ENCODE results near the gene UQCC2. TPM values are rescaled to one million over a fixed set of nuclear protein-coding genes. Genes with fewer than 3 reads are reported as not detected.

UQCC2 gene
- total and polyA plus RNA-seq, 2 of the 4 experiments (the other 2 are of a cell fraction) = 13.8 to 34.5 TPM

DNA sequence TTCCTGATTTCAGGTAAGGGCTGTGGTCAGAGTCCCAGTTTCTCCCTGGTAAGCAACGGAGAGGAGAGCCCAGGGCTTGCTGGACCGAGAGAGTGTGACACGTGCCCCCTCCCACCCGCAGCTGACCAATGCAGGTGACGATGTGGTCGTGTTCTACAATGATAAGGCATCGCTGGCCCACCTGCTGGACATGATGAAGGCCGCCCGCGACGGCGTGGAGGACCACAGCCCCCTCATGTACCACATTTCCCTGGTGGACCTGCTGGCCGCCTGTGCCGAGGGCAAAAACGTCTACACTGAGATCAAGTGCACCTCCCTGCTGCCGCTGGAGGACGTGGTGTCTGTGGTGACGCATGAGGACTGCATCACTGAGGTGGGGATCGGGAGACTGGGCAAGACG, 31.7 kb downstream of the UQCC2 start:
- H3K27me3 ChIP-seq (ENCODE audit: control insufficient read depth, insufficient read depth, low read length) = no peaks in the 10 kb centered on the region
- no peak overlapping the region for H2BK20ac ChIP-seq (ENCODE audit: low read depth, low read length)
- no peak overlapping the region for H4K5ac ChIP-seq (ENCODE audit: low read depth, low read length)
- H2BK120ac ChIP-seq (ENCODE audit: low read depth, low read length) = no peak overlapping the region
- no peak overlapping the region for H4K8ac ChIP-seq (ENCODE audit: low read depth in 2 of 2, low read length in 2 of 2)
- intact Hi-C loops (cut with micrococcal nuclease) = loop anchor here (10.0 kb wide), 1 partner anchor 225 kb away; the partner anchor contains the start of gene ZBTB9
- H3K4me3 ChIP-seq (ENCODE audit: insufficient read depth, low read depth, low read length) = no peak overlapping the region
- dilution Hi-C loops (cut with HindIII; ENCODE audit: low sequenced_read_pairs, unreplicated experiment) = no loop called here
- H4K20me1 ChIP-seq (ENCODE audit: insufficient read depth, low read length) = no peaks in the 10 kb centered on the region
- no peak overlapping the region for H3K4ac ChIP-seq (ENCODE audit: low read depth, low read length)
- H3K56ac ChIP-seq (ENCODE audit: extremely low read depth, insufficient read depth, low read length) = no peak overlapping the region
- H3K27ac ChIP-seq (ENCODE audit: insufficient read depth, low read length) = no peak overlapping the region
- no peaks in the 10 kb centered on the region for H3K79me1 ChIP-seq (ENCODE audit: low read depth in 1 of 2, low read length in 2 of 2)
- WGBS, 2 experiments (ENCODE audit: extremely low coverage in 2 of 2, insufficient read length in 1 of 2) = 81% methylated on average over 11 of the region's 20 CpGs; no CpG with 5 or more reads in 1 of the 2 experiments
- H3K4me2 ChIP-seq (ENCODE audit: low read depth, low read length) = no peak overlapping the region
- H4K91ac ChIP-seq (ENCODE audit: insufficient read depth, low read depth, low read length) = no peak overlapping the region
- no peaks in the 10 kb centered on the region for H3K9me3 ChIP-seq (ENCODE audit: control insufficient read depth, insufficient read depth, low read length)
- H2BK15ac ChIP-seq (ENCODE audit: low read depth, low read length) = no peak overlapping the region
- peaks cover 12% of the 10 kb centered on the region for H3K4me1 ChIP-seq (ENCODE audit: control insufficient read depth, insufficient read depth, low read length)
- H3K18ac ChIP-seq (ENCODE audit: low read depth, low read length) = no peak overlapping the region
- H2AFZ ChIP-seq (replicated peaks; ENCODE audit: low read length, poor library complexity) = no peak overlapping the region
- no peak overlapping the region for H3K23ac ChIP-seq (ENCODE audit: low read depth, low read length)
- no peak overlapping the region for H2AK5ac ChIP-seq (ENCODE audit: low read depth, low read length)
- ChIA-PET POLR2A (ENCODE audit: unreplicated experiment) (no interaction called here), CTCF (no interaction called here)
- no peak overlapping the region for H3K14ac ChIP-seq (replicated peaks; ENCODE audit: low read depth, low read length)
- peaks cover 15% of the 10 kb centered on the region; the same call in 1 of the 2 replicates for H3K9me1 ChIP-seq (ENCODE audit: insufficient read depth, low read length)
- H2BK5ac ChIP-seq (ENCODE audit: low read depth, low read length, poor library complexity, severe bottlenecking) = no peak overlapping the region
- H2AK9ac ChIP-seq (replicated peaks; ENCODE audit: low read depth, low read length, poor library complexity) = no peak overlapping the region
- TF ChIP-seq POLR2A (IDR thresholded peaks at IDR 0.05; ENCODE audit: low read depth, low read length) = no peak
- TF ChIP-seq BHLHE40 (IDR thresholded peaks at IDR 0.05; ENCODE audit: low read depth, low read length) = no peak
- no peak for TF ChIP-seq MXI1 (IDR thresholded peaks at IDR 0.05; ENCODE audit: borderline replicate concordance, low read depth, low read length)
- no peak for TF ChIP-seq CEBPB (IDR thresholded peaks at IDR 0.05; ENCODE audit: low read depth, low read length)
- TF ChIP-seq, protein P1, sequence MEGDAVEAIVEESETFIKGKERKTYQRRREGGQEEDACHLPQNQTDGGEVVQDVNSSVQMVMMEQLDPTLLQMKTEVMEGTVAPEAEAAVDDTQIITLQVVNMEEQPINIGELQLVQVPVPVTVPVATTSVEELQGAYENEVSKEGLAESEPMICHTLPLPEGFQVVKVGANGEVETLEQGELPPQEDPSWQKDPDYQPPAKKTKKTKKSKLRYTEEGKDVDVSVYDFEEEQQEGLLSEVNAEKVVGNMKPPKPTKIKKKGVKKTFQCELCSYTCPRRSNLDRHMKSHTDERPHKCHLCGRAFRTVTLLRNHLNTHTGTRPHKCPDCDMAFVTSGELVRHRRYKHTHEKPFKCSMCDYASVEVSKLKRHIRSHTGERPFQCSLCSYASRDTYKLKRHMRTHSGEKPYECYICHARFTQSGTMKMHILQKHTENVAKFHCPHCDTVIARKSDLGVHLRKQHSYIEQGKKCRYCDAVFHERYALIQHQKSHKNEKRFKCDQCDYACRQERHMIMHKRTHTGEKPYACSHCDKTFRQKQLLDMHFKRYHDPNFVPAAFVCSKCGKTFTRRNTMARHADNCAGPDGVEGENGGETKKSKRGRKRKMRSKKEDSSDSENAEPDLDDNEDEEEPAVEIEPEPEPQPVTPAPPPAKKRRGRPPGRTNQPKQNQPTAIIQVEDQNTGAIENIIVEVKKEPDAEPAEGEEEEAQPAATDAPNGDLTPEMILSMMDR (conservative IDR thresholded peaks at IDR 0.05; ENCODE audit: low read depth, low read length) = no peak
- TF ChIP-seq RCOR1 (IDR thresholded peaks at IDR 0.05; ENCODE audit: insufficient replicate concordance, low read length) = no peak
- TF ChIP-seq MAFK (IDR thresholded peaks at IDR 0.05; ENCODE audit: low read depth, low read length) = no peak
- H3K9ac ChIP-seq (ENCODE audit: low read depth, low read length) = no peak overlapping the region
- no peaks in the 10 kb centered on the region; the same call in 1 of the 2 replicates for H3K36me3 ChIP-seq (ENCODE audit: control insufficient read depth, insufficient read depth, low read length)
- no peak for ATAC-seq (ENCODE audit: low read depth)
- DNase-seq = no peak
- in situ Hi-C loops (cut with MboI; ENCODE audit: low sequenced_read_pairs) = no loop called here
- BruUV-seq (replicated peaks) = no TSS peak

All from IMR-90 (cell line).